NCI-H526 treated with DMSO at 0.1 percent for 48 hours (cell line): ENCODE measurements around the gene SYT7.

ENCODE experiments used
- DNase-seq: peaks from one replicate; lab custom pipeline; 2025; lab: John Stamatoyannopoulos, UW

SYT7 gene

GRCh38 chr11:61580271-61580888 lies 496 bp downstream of the SYT7 start:
- no peak for DNase-seq

- DNase-seq = no peak
Measured at GRCh38 chr11:61579676-61580270, 1.1 kb downstream of the SYT7 start.

- no peak for DNase-seq
Measured at GRCh38 chr11:61578819-61579675, 1.8 kb downstream of the SYT7 start.

- no peak for DNase-seq
Measured at GRCh38 chr11:61577383-61578118, 3.3 kb downstream of the SYT7 start.

GRCh38 chr11:61575886-61576861 lies 4.7 kb downstream of the SYT7 start:
- DNase-seq = no peak

GRCh38 chr11:61574611-61575010 lies 6.3 kb downstream of the SYT7 start:
- no peak for DNase-seq

GRCh38 chr11:61572913-61573312 lies 8.0 kb downstream of the SYT7 start:
- no peak for DNase-seq

- no peak for DNase-seq
Measured at GRCh38 chr11:61571869-61572268, 9.0 kb downstream of the SYT7 start.

- no peak for DNase-seq
Measured at GRCh38 chr11:61571337-61571736, 9.5 kb downstream of the SYT7 start.

GRCh38 chr11:61569701-61570100 lies 11.2 kb downstream of the SYT7 start:
- no peak for DNase-seq

GRCh38 chr11:61569018-61569417 lies 11.9 kb downstream of the SYT7 start:
- DNase-seq = no peak

- DNase-seq = no peak
Measured at GRCh38 chr11:61567286-61568061, 13.4 kb downstream of the SYT7 start.

- no peak for DNase-seq
Measured at GRCh38 chr11:61564936-61565696, 15.8 kb downstream of the SYT7 start.

GRCh38 chr11:61560751-61561150 lies 20.1 kb downstream of the SYT7 start:
- no peak for DNase-seq

- no peak for DNase-seq
Measured at GRCh38 chr11:61556621-61557020, 24.3 kb downstream of the SYT7 start.

- no peak for DNase-seq
Measured at GRCh38 chr11:61555978-61556377, 24.9 kb downstream of the SYT7 start.

- DNase-seq = peak; percentile 62
Measured at GRCh38 chr11:61555051-61555969, 25.6 kb downstream of the SYT7 start.

GRCh38 chr11:61554172-61554988 lies 26.5 kb downstream of the SYT7 start:
- no peak for DNase-seq
